ENCODE measurements around the gene PRSS53.

Gene PRSS53

GRCh38 chr16:31129568-31130335, 41.0 kb upstream of the PRSS53 start:
- Histone ChIP-seq H3K36me3 (ENCODE audit: low read length) (no peaks in the 10 kb centered on the region), H3K27ac (ENCODE audit: low read depth, low read length) (no peak overlapping the region), H3K9me2 (replicated peaks; ENCODE audit: insufficient read depth, low read length) (no peaks in the 10 kb centered on the region), H3K27me3 (ENCODE audit: low read length) (no peaks in the 10 kb centered on the region), H3F3A (ENCODE audit: insufficient read depth) (no peaks in the 10 kb centered on the region), H3K9ac (ENCODE audit: low read length) (no peak overlapping the region), H3K4me2 (ENCODE audit: low read depth, low read length, poor library complexity, severe bottlenecking) (no peak overlapping the region), H3K4me3 (ENCODE audit: insufficient read depth, low read length, poor library complexity, severe bottlenecking) (no peak overlapping the region), H3K9me3 (ENCODE audit: insufficient read depth, low read length) (no peaks in the 10 kb centered on the region), H4K20me1 (ENCODE audit: low read depth, low read length) (no peaks in the 10 kb centered on the region), H3K79me2 (ENCODE audit: insufficient read depth, low read length) (no peaks in the 10 kb centered on the region), H2AFZ (ENCODE audit: low read depth, low read length, severe bottlenecking) (no peak overlapping the region)
- TF ChIP-seq EZH2phosphoT487 (conservative IDR thresholded peaks at IDR 0.05; ENCODE audit: low read length) (no peak), CTCF (IDR thresholded peaks at IDR 0.05; ENCODE audit: insufficient read depth, low read length, poor library complexity, severe bottlenecking) (no peak)

GRCh38 chr16:31128711-31129567, 40.2 kb upstream of the PRSS53 start:
- H3K79me2 ChIP-seq (ENCODE audit: insufficient read depth, low read length), result no peaks in the 10 kb centered on the region
- H3K9me3 ChIP-seq (ENCODE audit: insufficient read depth, low read length), result no peaks in the 10 kb centered on the region
- no peaks in the 10 kb centered on the region for H3K36me3 ChIP-seq (ENCODE audit: low read length)
- H3K9me2 ChIP-seq (replicated peaks; ENCODE audit: insufficient read depth, low read length), result no peaks in the 10 kb centered on the region
- no peak overlapping the region for H3K27ac ChIP-seq (ENCODE audit: low read depth, low read length)
- TF ChIP-seq EZH2phosphoT487 (conservative IDR thresholded peaks at IDR 0.05; ENCODE audit: low read length) (no peak), CTCF (IDR thresholded peaks at IDR 0.05; ENCODE audit: insufficient read depth, low read length, poor library complexity, severe bottlenecking) (no peak)
- H3K9ac ChIP-seq (ENCODE audit: low read length), result no peak overlapping the region
- H2AFZ ChIP-seq (ENCODE audit: low read depth, low read length, severe bottlenecking), result no peak overlapping the region
- H3K4me3 ChIP-seq (ENCODE audit: insufficient read depth, low read length, poor library complexity, severe bottlenecking), result no peak overlapping the region
- no peaks in the 10 kb centered on the region for H3K27me3 ChIP-seq (ENCODE audit: low read length)
- no peak overlapping the region for H3K4me2 ChIP-seq (ENCODE audit: low read depth, low read length, poor library complexity, severe bottlenecking)
- no peaks in the 10 kb centered on the region for H3F3A ChIP-seq (ENCODE audit: insufficient read depth)
- H4K20me1 ChIP-seq (ENCODE audit: low read depth, low read length), result no peaks in the 10 kb centered on the region

GRCh38 chr16:31127182-31127581, 38.4 kb upstream of the PRSS53 start:
- no peak overlapping the region for H3K4me3 ChIP-seq (ENCODE audit: insufficient read depth, low read length, poor library complexity, severe bottlenecking)
- H3F3A ChIP-seq (ENCODE audit: insufficient read depth), result no peaks in the 10 kb centered on the region
- H3K36me3 ChIP-seq (ENCODE audit: low read length), result peaks cover 2% of the 10 kb centered on the region; the same call in 1 of the 2 replicates
- H3K27me3 ChIP-seq (ENCODE audit: low read length), result no peaks in the 10 kb centered on the region
- H3K27ac ChIP-seq (ENCODE audit: low read depth, low read length), result no peak overlapping the region
- no peaks in the 10 kb centered on the region for H3K9me2 ChIP-seq (replicated peaks; ENCODE audit: insufficient read depth, low read length)
- H3K79me2 ChIP-seq (ENCODE audit: insufficient read depth, low read length), result no peaks in the 10 kb centered on the region
- TF ChIP-seq CTCF (IDR thresholded peaks at IDR 0.05; ENCODE audit: insufficient read depth, low read length, poor library complexity, severe bottlenecking) (no peak), EZH2phosphoT487 (conservative IDR thresholded peaks at IDR 0.05; ENCODE audit: low read length) (no peak)
- H2AFZ ChIP-seq (ENCODE audit: low read depth, low read length, severe bottlenecking), result no peak overlapping the region
- H3K9me3 ChIP-seq (ENCODE audit: insufficient read depth, low read length), result no peaks in the 10 kb centered on the region
- H3K9ac ChIP-seq (ENCODE audit: low read length), result no peak overlapping the region
- H4K20me1 ChIP-seq (ENCODE audit: low read depth, low read length), result no peaks in the 10 kb centered on the region
- no peak overlapping the region for H3K4me2 ChIP-seq (ENCODE audit: low read depth, low read length, poor library complexity, severe bottlenecking)
